Dendritic cell treated with granulocyte-macrophage colony-stimulating factor and Interleukin-4, amounts not matched to agents 40 ng/mL and 50 ng/mL, for 4 days (primary cell): Measurements from ENCODE around the gene TEP1.

Source experiments
- H3K27ac Mint-ChIP-seq: one replicate; pipeline ENCODE4 v1.8.0; 2022; ENCODE audit warnings: mild to moderate bottlenecking, mixed read lengths
- H3K27me3 Mint-ChIP-seq: one replicate; pipeline ENCODE4 v1.8.0; 2022; ENCODE audit warnings: mild to moderate bottlenecking, mixed read lengths
- H3K36me3 Mint-ChIP-seq: one replicate; pipeline ENCODE4 v1.8.0; 2022; ENCODE audit warnings: low read depth, mixed read lengths
- H3K4me1 Mint-ChIP-seq: one replicate; pipeline ENCODE4 v1.8.0; 2022; ENCODE audit warnings: low read depth, mixed read lengths
- H3K4me3 Mint-ChIP-seq: one replicate; pipeline ENCODE4 v1.8.0; 2022; ENCODE audit warnings: mild to moderate bottlenecking, moderate library complexity, mixed read lengths
- H3K9me3 Mint-ChIP-seq: one replicate; pipeline ENCODE4 v1.8.0; 2022; ENCODE audit warnings: mixed read lengths
- intact Hi-C: fragments of 100-400 bp; cut with micrococcal nuclease; formaldehyde crosslinking; loops from one replicate; pipeline ENCODE4 v1.15.0; 2022

The TEP1 gene

DNA sequence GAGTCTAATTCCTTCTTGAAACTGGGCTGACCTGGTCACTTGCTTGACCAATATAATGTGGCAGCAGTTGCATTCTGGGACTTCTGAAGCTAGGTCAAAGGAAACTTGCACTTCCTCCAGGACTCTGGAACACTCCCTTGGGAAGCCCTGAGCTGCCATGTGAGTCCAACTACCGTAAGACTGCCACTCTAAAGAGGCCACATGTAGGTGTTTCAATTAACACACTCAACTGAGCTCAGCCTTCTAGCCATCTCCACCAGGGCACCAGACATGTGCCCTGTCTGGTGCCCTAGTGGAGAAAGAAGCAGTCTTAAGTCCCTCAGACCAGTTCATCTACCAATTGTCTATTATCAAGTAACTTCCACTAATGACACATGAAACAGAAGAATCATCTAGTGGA, 6.1 kb upstream of the TEP1 start:
- H3K27me3 Mint-ChIP-seq: no peaks in the 10 kb centered on the region
- H3K9me3 Mint-ChIP-seq: no peaks in the 10 kb centered on the region
- peaks cover 30% of the 10 kb centered on the region for H3K4me1 Mint-ChIP-seq
- no peaks in the 10 kb centered on the region for H3K36me3 Mint-ChIP-seq
- intact Hi-C loops: loop anchor here (10.0 kb wide), 1 partner anchor 75 kb away; the partner anchor contains the start of gene PARP2
- peak overlapping the region; percentile 47 for H3K27ac Mint-ChIP-seq
- no peak overlapping the region for H3K4me3 Mint-ChIP-seq

DNA sequence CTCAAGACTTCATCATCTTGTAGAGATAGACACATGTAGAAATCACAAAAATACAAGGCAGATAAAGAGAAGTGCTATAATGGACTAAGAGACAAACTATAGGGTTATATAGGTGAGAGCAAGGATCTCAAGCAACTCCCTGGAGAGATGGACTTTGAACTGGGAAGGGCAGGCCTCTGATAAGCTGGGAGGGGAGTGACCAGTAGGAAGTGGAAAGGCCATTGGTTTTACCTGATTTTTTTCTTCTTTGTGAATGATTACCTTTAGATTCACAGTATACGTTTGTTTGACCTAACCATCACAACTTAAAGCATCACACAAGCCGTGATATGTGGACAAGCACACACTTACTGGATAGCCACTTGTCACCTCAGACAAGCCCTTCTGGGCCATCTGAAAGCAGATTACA, 5.2 kb upstream of the TEP1 start:
- H3K27me3 Mint-ChIP-seq: no peaks in the 10 kb centered on the region
- H3K9me3 Mint-ChIP-seq: no peaks in the 10 kb centered on the region
- no peak overlapping the region for H3K4me3 Mint-ChIP-seq
- intact Hi-C loops: loop anchor here (10.0 kb wide), 1 partner anchor 74 kb away; the partner anchor contains the start of gene PARP2
- H3K27ac Mint-ChIP-seq: no peak overlapping the region
- peaks cover 4% of the 10 kb centered on the region for H3K36me3 Mint-ChIP-seq
- H3K4me1 Mint-ChIP-seq: peaks cover 37% of the 10 kb centered on the region

DNA sequence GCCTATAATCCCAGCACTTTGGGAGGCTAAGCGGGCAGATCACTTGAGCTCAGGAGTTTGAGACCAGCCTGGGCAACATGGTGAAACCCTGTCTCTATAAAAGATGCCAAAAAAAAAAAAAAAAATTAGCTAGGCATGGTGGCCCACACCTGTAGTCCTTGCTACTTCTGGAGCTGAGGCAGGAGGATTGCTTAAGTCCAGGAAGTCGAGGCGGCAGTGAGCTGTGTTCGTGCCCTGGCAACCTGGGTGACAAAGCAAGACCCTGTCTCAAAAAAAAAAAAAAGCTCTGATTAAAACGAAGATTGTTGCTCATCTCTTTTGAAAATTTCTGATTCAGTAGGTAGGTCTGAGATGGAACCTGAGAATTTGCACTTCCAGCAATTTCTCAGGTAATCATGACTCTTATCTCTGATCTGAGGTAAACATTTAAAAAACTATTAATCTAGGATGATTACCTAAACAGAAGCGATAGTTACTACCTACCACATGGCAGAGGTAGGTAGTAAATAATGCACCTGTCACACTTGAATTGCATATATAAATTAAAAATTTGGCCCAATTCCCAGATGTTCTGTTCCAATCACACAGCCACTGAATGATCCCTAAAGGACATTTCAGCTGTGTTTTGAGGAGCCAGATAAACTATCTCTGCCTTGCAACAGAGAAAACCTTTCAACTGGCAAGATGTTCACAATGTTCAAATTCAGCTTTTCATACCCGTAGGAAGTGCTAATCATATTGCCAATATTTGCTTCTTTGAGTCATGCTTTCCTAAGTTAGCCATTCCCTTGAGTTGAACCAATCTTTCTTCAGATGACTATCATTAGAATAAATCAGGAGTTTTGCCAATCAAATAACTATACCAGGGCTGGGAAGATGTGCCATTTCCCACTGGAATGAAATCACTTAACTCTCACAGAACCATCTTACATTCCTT, 4.2 kb upstream of the TEP1 start:
- H3K27ac Mint-ChIP-seq: no peak overlapping the region
- intact Hi-C loops: loop anchor here (10.0 kb wide), 1 partner anchor 73 kb away; the partner anchor contains the start of gene PARP2
- H3K36me3 Mint-ChIP-seq: peaks cover 14% of the 10 kb centered on the region
- no peaks in the 10 kb centered on the region for H3K27me3 Mint-ChIP-seq
- no peaks in the 10 kb centered on the region for H3K9me3 Mint-ChIP-seq
- H3K4me3 Mint-ChIP-seq: no peak overlapping the region
- peaks cover 39% of the 10 kb centered on the region for H3K4me1 Mint-ChIP-seq

DNA sequence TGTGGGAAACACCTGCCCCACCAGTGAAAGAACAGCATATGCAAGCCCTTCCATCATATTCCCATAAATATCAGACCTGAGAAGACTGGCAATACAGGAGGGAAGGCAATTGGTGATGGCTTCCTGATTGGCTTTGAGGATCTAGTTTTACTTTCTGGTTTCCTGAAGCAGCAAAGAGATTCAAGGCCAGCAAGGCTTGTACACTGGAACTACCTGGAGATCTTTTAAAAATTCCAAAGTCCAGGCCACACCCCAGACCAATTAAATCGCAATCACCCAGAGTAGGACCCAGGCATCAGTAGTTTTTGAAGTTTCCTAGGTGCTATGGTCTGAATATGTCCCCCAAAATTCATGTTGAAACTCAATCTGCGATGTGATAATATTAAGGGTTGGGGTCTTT, 2.9 kb upstream of the TEP1 start:
- H3K4me3 Mint-ChIP-seq: no peak overlapping the region
- intact Hi-C loops: loop anchor here (10.0 kb wide), 1 partner anchor 71 kb away; the partner anchor contains the start of gene PARP2
- H3K27ac Mint-ChIP-seq: peak overlapping the region; percentile 57

DNA sequence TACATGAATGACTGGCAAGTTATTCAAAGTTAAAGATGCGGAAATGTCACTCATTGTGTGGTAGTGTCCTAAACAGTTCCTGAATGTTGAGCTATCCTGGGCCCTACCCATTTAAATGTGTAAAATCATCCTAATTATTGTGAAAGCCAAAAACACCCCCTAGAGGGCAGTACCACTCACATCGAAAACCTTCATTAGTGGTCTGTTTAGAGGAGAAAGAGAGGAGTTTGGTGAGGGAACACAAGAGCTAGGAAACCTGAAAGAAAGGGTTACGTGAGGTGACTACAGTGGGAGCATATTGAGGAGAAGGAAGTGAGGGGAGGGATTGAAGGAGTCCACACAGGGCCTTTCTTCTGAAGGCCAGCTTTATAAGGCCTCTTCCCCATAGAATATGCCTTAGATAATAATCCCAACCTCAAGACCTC, 2.5 kb upstream of the TEP1 start:
- no peaks in the 10 kb centered on the region for H3K9me3 Mint-ChIP-seq
- peaks cover 46% of the 10 kb centered on the region for H3K4me1 Mint-ChIP-seq
- intact Hi-C loops: loop anchor here (10.0 kb wide), 1 partner anchor 71 kb away; the partner anchor contains the start of gene PARP2
- no peaks in the 10 kb centered on the region for H3K27me3 Mint-ChIP-seq
- H3K27ac Mint-ChIP-seq: peak overlapping the region; percentile 57
- no peak overlapping the region for H3K4me3 Mint-ChIP-seq
- H3K36me3 Mint-ChIP-seq: peaks cover 23% of the 10 kb centered on the region

More for the DNA sequence above, 2.9 kb upstream of the TEP1 start:
- Mint-ChIP-seq H3K27me3 (no peaks in the 10 kb centered on the region), H3K36me3 (peaks cover 19% of the 10 kb centered on the region), H3K4me1 (peaks cover 42% of the 10 kb centered on the region), H3K9me3 (no peaks in the 10 kb centered on the region)

DNA sequence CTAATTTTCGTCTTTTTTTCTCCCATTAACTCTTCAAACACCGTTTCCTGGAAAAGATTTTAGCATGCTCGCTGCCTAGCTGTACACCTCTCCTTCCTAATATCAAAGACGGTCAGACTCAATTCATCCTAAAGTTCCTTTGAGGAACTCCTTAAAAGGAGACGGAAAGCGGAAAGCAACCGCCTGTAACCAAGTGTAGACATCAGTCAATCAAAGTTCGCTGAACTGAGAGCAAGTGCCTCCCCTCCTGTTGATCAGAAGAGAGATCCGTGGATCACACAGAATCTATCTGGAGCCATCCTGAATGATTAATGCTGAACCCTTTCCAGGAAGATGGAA, 412 bp upstream of the TEP1 start:
- Mint-ChIP-seq H3K27ac (peak overlapping the region; percentile 92), H3K36me3 (peaks cover 35% of the 10 kb centered on the region), H3K4me1 (peaks cover 47% of the 10 kb centered on the region), H3K4me3 (peak overlapping the region; percentile 95), H3K27me3 (no peaks in the 10 kb centered on the region), H3K9me3 (no peaks in the 10 kb centered on the region)
- intact Hi-C loops: loop anchor here (2.0 to 10.0 kb wide), 4 partner anchors 41 to 274 kb away; partner anchors contain the start of genes ANG, APEX1, OSGEP and PARP2

DNA sequence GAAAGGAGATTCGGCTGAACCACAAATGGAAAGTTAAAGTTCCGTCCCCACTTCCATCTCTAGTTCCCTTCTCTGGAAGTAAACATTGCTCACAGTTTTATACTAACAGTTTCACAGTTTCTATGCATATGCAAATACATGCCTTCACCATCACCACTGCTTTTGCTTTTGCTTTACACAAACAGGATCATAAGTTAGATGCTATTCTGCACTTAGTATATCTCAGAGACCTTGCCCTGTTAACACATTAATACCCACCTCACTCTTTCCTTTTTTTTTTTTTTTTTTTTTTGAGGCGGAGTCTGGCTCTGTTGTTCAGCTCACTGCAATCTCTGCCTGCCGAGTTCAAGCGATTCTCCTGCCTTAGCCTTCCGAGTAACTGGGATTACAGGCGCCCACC, 890 bp downstream of the TEP1 start:
- Mint-ChIP-seq H3K4me3 (peak overlapping the region; percentile 95), H3K27me3 (no peaks in the 10 kb centered on the region), H3K36me3 (peaks cover 48% of the 10 kb centered on the region), H3K27ac (peak overlapping the region; percentile 92), H3K9me3 (no peaks in the 10 kb centered on the region), H3K4me1 (peaks cover 47% of the 10 kb centered on the region)
- intact Hi-C loops: loop anchor here (2.0 to 10.0 kb wide), 4 partner anchors 42 to 275 kb away; partner anchors contain the start of genes ANG, APEX1, OSGEP and PARP2

DNA sequence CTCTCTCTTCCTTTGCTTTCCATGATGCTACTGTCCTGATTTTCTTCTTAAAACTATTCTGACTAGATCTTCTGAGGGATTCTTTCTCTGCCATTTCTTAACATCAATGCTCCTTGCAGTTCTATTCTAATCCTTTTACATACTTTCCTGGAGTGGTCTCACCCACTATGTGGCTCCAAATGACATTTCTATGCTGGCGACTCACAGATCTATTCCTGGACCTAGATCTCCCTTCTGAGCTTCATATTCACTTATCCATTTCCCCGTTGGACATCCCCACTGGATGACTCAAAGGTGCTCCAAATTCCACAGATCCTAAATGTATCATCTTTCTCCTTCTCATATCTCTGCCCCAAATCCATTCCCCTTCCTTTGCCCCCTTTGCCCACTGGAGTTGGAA, 4.1 kb downstream of the TEP1 start:
- intact Hi-C loops: no loop called here
- Mint-ChIP-seq H3K36me3 (peaks cover 80% of the 10 kb centered on the region), H3K27me3 (no peaks in the 10 kb centered on the region), H3K4me3 (no peak overlapping the region), H3K4me1 (peaks cover 59% of the 10 kb centered on the region), H3K27ac (peak overlapping the region; percentile 4), H3K9me3 (no peaks in the 10 kb centered on the region)

DNA sequence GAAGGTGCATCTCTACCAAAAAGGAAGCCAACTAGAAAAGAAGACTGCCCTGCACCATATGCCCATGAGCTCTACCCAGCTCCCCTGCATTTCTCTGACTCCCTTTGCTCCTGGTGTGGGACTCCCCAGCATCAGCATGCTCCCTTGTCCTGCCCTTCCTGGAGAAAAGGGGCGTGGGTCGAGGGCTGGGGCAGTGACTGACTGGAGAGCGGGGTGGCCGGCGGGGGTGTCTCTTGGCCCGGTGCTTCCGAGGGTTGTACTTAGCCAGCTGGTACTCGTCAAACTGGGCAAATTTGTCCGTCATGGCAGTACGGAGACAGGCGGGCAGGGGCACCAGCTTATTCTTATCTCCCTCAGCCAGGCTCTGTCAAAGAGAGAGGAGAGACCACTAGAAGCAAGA, 9.8 kb downstream of the TEP1 start:
- Mint-ChIP-seq H3K4me3 (no peak overlapping the region), H3K9me3 (no peaks in the 10 kb centered on the region), H3K27ac (no peak overlapping the region), H3K4me1 (peaks cover 28% of the 10 kb centered on the region), H3K36me3 (peaks cover 99% of the 10 kb centered on the region), H3K27me3 (no peaks in the 10 kb centered on the region)
- intact Hi-C loops: no loop called here

DNA sequence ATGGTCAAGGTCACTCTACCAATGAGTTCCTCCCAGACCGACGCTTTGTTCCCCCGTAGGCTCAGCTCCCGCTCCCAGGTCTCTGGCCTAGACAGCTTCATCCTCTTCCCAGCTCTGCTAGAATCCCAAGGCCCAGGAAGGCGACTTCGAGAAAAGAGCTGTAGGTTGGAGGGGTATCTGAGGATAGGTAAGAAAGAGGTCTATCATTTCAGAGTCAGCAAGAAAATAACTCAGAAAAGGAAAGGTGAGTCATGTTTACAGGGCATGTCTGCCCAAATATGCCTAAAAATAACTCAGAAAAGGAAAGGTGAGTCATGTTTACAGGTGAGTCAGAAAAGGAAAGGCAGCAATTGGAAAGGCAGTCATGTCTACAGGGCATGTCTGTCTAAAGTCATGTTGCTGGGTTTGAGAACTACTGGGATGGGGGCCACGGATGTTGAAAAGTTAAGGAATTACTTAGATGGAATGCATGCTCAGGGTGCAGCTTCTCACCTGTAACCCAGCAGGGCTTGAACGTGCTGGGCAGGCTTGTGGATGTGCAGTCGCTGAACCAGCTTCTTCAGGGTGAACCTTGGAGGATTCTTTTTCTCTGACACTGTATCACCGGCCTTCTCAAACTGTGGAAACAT, 12.2 kb downstream of the TEP1 start:
- Mint-ChIP-seq H3K4me3 (no peak overlapping the region), H3K27me3 (no peaks in the 10 kb centered on the region)
- intact Hi-C loops: no loop called here

DNA sequence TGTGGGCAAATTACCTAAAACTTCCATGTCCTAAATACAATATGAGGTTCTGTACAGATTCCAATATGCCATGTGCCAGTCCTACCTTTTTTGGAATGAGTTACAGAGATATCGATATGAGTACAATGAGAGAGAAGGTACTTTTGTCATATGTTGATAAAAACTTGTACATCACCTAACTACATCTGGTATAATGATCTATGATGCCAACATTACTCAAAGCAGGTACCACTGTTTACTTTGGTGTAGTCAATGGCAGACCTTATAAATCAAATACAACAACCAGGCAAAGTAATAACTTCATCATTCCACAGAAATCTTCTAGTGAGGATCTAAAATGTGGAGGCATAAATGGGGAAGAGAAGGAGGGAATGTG, 12.7 kb downstream of the TEP1 start:
- Mint-ChIP-seq H3K36me3 (peaks cover 95% of the 10 kb centered on the region), H3K9me3 (no peaks in the 10 kb centered on the region), H3K27ac (no peak overlapping the region), H3K4me1 (peaks cover 14% of the 10 kb centered on the region), H3K27me3 (no peaks in the 10 kb centered on the region), H3K4me3 (no peak overlapping the region)
- intact Hi-C loops: no loop called here

More for the DNA sequence above, 12.2 kb downstream of the TEP1 start:
- Mint-ChIP-seq H3K27ac (no peak overlapping the region), H3K4me1 (peaks cover 19% of the 10 kb centered on the region), H3K36me3 (peaks cover 95% of the 10 kb centered on the region), H3K9me3 (no peaks in the 10 kb centered on the region)

DNA sequence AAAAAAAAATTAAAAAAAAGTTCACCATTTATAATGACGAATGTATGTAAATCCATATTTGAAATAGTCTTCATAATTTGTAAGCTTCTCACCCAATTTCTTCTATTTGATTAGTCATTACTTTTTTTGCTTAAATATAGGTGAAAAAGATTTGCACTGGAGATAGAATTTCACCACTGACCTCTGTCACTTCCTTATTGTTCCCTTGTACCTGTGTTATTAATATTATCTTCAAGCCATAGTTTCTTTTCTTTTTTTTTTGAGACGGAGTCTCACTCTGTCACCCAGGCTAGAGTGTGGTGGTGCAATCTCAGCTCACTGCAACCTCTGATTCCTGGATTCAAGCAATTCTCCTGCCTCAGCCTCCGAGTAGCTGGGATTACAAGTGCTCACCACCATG, 15.8 kb downstream of the TEP1 start:
- Mint-ChIP-seq H3K36me3 (peaks cover 95% of the 10 kb centered on the region), H3K4me3 (no peak overlapping the region), H3K27me3 (no peaks in the 10 kb centered on the region), H3K9me3 (no peaks in the 10 kb centered on the region), H3K27ac (no peak overlapping the region), H3K4me1 (peaks cover 6% of the 10 kb centered on the region)
- intact Hi-C loops: no loop called here

DNA sequence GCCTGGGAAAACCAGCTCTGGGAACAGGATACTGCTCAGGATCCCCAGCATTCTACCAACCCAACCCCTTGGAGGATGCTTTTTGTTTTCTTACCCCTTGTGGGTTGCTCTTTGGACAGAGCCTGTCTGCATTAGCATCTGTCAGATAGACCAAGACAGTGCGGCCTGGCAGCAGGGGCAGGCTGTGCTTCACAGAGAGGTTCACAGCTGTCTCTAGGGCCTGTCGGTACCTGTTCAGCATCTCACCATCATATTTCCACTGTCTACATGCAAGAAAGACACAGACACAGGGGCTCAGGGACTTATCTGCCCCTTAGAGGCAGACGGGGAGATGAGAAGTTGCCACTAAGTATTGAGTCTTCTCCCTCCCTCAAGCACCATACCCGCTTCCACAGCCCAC, 21.8 kb downstream of the TEP1 start:
- Mint-ChIP-seq H3K4me1 (peaks cover 24% of the 10 kb centered on the region), H3K4me3 (no peak overlapping the region), H3K9me3 (peaks cover 7% of the 10 kb centered on the region), H3K27ac (no peak overlapping the region), H3K27me3 (no peaks in the 10 kb centered on the region), H3K36me3 (peaks cover 100% of the 10 kb centered on the region)
- intact Hi-C loops: no loop called here

DNA sequence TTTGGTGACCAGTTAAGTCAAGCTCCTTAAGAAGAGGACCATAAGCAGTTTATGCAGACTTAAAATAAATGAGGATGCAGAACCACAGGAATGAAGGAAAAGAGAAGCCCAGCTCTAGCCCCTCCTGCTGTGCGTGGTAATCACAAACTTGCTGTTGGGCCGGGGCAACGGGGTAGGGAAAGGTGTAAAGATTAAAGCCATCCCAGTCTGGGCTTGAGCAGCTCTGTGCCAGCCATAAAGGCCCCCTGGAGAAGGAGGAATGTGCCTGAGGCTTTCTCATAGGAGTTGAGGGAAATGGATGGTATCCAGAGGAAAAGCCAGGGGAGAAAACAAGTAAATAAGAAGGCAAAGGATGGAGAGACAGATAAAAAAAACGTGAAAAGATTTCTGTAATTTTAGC, 25.1 kb downstream of the TEP1 start:
- peaks cover 7% of the 10 kb centered on the region for H3K9me3 Mint-ChIP-seq
- no peak overlapping the region for H3K4me3 Mint-ChIP-seq
- H3K27ac Mint-ChIP-seq: peak overlapping the region; percentile 86
- intact Hi-C loops: no loop called here
- H3K27me3 Mint-ChIP-seq: no peaks in the 10 kb centered on the region
- peaks cover 23% of the 10 kb centered on the region for H3K4me1 Mint-ChIP-seq
- H3K36me3 Mint-ChIP-seq: peaks cover 98% of the 10 kb centered on the region
